HepG2 (cell line): Measurements from ENCODE around the gene BCL2L1. TPM values are rescaled to one million over a fixed set of nuclear protein-coding genes. Genes with fewer than 3 reads are reported as not detected.
A peak's percentile ranks its signal among the peaks of the same experiment; 100 is the strongest.

Experiments used
- AGO2 ChIP-seq: fragments of 200-400 bp; formaldehyde crosslinking; optimal IDR thresholded peaks from 2 replicates; pipeline ENCODE3; 2017; ENCODE audit warnings: mild to moderate bottlenecking, low read depth, low read length, moderate library complexity
- ARHGAP35 ChIP-seq: sonication (generic); formaldehyde crosslinking; IDR thresholded peaks from 2 replicates; pipeline ENCODE4 v1.9.0; 2022; ENCODE audit warnings: mild to moderate bottlenecking, inconsistent platforms, moderate library complexity, missing genetic modification reagents, borderline replicate concordance
- CHCHD3 ChIP-seq: sonication (generic); formaldehyde crosslinking; IDR thresholded peaks from 2 replicates; pipeline ENCODE4 v1.8.0; 2022; ENCODE audit warnings: mild to moderate bottlenecking, missing genetic modification reagents, moderate library complexity
- FOXK1 ChIP-seq: sonication (generic); formaldehyde crosslinking; IDR thresholded peaks from 2 replicates; pipeline ENCODE4 v1.4.0; 2020; ENCODE audit warnings: low read depth, missing genetic modification reagents, borderline replicate concordance
- FOXO1 ChIP-seq: sonication (generic); formaldehyde crosslinking; IDR thresholded peaks from 2 replicates; pipeline ENCODE4 v1.4.0; 2020; ENCODE audit warnings: missing genetic modification reagents
- GATAD1 ChIP-seq: IDR thresholded peaks from 2 replicates; pipeline ENCODE4 v1.6.1; 2016; ENCODE audit warnings: missing genetic modification reagents, missing compliant biosample characterization
- MAFK ChIP-seq, 2 experiments: IDR thresholded peaks in 1 of 2; conservative IDR thresholded peaks in 1 of 2; 2 replicates each; pipeline ENCODE4 v1.6.1; 2011; ENCODE audit warnings: improper control_type of control experiment in 2 of 2, low read length in 2 of 2
- NFRKB ChIP-seq: fragments of 450-650 bp; IDR thresholded peaks from 2 replicates; pipeline ENCODE4 v1.6.1; 2017
- PHF8 ChIP-seq: sonication (generic); formaldehyde crosslinking; IDR thresholded peaks from 2 replicates; pipeline ENCODE4 v1.5.0; 2020; ENCODE audit warnings: missing genetic modification reagents
- SMAD1 ChIP-seq: sonication (generic); formaldehyde crosslinking; IDR thresholded peaks from 2 replicates; pipeline ENCODE4 v1.4.0; 2020; ENCODE audit warnings: missing genetic modification reagents, low read depth, mild to moderate bottlenecking, borderline replicate concordance
- ZFP36L1 ChIP-seq: sonication (generic); formaldehyde crosslinking; IDR thresholded peaks from 2 replicates; pipeline ENCODE4 v1.8.0; 2022; ENCODE audit warnings: mild to moderate bottlenecking, missing genetic modification reagents, moderate library complexity
- ZNF143 ChIP-seq: sonication (generic); formaldehyde crosslinking; IDR thresholded peaks from 2 replicates; pipeline ENCODE4 v1.4.0; 2020; ENCODE audit warnings: missing genetic modification reagents
- ZNF232 ChIP-seq: sonication (generic); formaldehyde crosslinking; IDR thresholded peaks from 2 replicates; pipeline ENCODE4 v1.4.0; 2020; ENCODE audit warnings: missing genetic modification reagents, borderline replicate concordance
- ZNF549 ChIP-seq: sonication (generic); formaldehyde crosslinking; IDR thresholded peaks from 2 replicates; pipeline ENCODE4 v1.5.0; 2020; ENCODE audit warnings: missing genetic modification reagents
- ZNF83 ChIP-seq: sonication (generic); formaldehyde crosslinking; IDR thresholded peaks from 2 replicates; pipeline ENCODE4 v1.4.0; 2020; ENCODE audit warnings: missing genetic modification reagents, mild to moderate bottlenecking, borderline replicate concordance
- polyA plus RNA-seq, 8 experiments: library from polyadenylated mRNA; depleted of rRNA in 3 of 8; stranded (reverse) in 7 of 8; unstranded in 1 of 8; fragments of >200 nt; fragmentation: Illumina TruSeq in 4 of 8; extraction: Trizol in 4 of 8; gene quantifications; 2 replicates each; pipeline versions ENCODE4 v1.2.1 to v1.2.3, GENCODE V29; 2011 to 2016; ENCODE audit warnings: low read depth in 4 of 8, missing spikeins in 1 of 8, mixed read lengths in 1 of 8; ENCODE audit not compliant: insufficient read depth in 1 of 8
- total RNA-seq, 5 experiments: library from RNA; depleted of rRNA; stranded (reverse); fragments of >200 nt; fragmentation: Illumina TruSeq; extraction: Trizol; gene quantifications; 2 replicates each; pipeline ENCODE4 v1.2.3, GENCODE V29; 2016; ENCODE audit warnings: low read depth in 1 of 5
- TF ChIP-seq, protein P1 (sequence below): sonication (generic); formaldehyde crosslinking; IDR thresholded peaks from 2 replicates; pipeline ENCODE4 v1.4.0; 2020; ENCODE audit warnings: missing genetic modification reagents
- TF ChIP-seq, protein P2 (sequence below): sonication (generic); formaldehyde crosslinking; IDR thresholded peaks from 2 replicates; pipeline ENCODE4 v1.4.0; 2020; ENCODE audit warnings: low read depth, mild to moderate bottlenecking, missing genetic modification reagents
- TF ChIP-seq, protein P3 (sequence below): sonication (generic); formaldehyde crosslinking; IDR thresholded peaks from 2 replicates; pipeline ENCODE4 v1.8.1; 2023; ENCODE audit warnings: mild to moderate bottlenecking, missing genetic modification reagents
- TF ChIP-seq, protein P4 (sequence below): IDR thresholded peaks from 2 replicates; pipeline ENCODE4 v1.6.1; 2016; ENCODE audit warnings: low read depth, control low read depth
- TF ChIP-seq, protein P5 (sequence below): sonication (generic); formaldehyde crosslinking; IDR thresholded peaks from 2 replicates; pipeline ENCODE4 v1.4.0; 2020; ENCODE audit warnings: missing genetic modification reagents, low read depth, mild to moderate bottlenecking, borderline replicate concordance

The BCL2L1 gene
- total and polyA plus RNA-seq, 2 of the 13 experiments (the other 11 are each of a cell fraction or from before 2014, with no cell fraction given) = 164 to 258 TPM

DNA sequence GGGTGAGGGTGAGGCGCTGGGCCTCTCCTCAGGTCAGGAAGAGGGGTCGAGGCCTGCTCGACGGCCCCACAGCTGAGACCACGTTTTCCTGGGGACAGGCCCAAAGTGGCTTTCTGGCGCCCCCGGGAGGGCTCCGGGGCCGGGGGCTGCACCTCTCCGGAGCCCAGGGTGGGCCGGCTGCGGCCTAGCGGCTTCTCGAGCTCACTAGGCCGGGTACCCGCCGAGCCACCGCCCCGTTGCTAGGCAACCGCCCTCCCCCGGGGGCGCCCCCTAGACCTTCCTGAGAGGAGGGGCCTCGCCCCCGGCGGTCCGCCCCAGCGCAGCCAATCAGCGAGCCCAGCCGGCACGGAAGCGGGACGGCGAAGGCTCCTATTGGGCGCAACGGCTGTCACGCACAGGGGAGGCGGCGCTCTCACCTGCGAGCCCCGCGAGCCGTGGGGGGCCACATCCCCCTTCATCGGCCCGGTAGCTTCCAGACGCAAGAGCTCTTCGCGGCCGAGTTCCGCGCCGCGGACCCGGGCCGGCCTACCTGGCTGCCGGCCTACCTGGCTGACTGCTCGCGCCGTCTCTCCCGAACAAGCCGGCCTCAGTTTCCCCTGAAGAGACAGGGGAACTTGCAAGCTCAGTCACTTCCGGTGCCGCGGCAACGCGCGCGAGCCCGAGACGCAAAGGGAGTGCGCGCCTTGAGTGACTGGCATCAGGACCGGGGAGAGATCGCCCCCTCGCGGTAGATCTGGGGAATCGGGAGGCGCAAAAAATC, 831 bp upstream of the BCL2L1 start (continued):
- TF ChIP-seq, protein P1, sequence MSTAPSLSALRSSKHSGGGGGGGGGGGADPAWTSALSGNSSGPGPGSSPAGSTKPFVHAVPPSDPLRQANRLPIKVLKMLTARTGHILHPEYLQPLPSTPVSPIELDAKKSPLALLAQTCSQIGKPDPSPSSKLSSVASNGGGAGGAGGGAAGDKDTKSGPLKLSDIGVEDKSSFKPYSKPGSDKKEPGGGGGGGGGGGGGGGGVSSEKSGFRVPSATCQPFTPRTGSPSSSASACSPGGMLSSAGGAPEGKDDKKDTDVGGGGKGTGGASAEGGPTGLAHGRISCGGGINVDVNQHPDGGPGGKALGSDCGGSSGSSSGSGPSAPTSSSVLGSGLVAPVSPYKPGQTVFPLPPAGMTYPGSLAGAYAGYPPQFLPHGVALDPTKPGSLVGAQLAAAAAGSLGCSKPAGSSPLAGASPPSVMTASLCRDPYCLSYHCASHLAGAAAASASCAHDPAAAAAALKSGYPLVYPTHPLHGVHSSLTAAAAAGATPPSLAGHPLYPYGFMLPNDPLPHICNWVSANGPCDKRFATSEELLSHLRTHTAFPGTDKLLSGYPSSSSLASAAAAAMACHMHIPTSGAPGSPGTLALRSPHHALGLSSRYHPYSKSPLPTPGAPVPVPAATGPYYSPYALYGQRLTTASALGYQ = no peak; the same call in 1 of the 2 replicates
- TF ChIP-seq, protein P2, sequence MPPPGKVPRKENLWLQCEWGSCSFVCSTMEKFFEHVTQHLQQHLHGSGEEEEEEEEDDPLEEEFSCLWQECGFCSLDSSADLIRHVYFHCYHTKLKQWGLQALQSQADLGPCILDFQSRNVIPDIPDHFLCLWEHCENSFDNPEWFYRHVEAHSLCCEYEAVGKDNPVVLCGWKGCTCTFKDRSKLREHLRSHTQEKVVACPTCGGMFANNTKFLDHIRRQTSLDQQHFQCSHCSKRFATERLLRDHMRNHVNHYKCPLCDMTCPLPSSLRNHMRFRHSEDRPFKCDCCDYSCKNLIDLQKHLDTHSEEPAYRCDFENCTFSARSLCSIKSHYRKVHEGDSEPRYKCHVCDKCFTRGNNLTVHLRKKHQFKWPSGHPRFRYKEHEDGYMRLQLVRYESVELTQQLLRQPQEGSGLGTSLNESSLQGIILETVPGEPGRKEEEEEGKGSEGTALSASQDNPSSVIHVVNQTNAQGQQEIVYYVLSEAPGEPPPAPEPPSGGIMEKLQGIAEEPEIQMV (CRISPR knock-in tag) = 0 out of 2 replicates have a peak, but pooled peaks have one; percentile 19
- TF ChIP-seq ZFP36L1 (0 out of 2 replicates have a peak, but pooled peaks have one; percentile 15), ZNF549 (CRISPR knock-in tag) (0 out of 2 replicates have a peak, but pooled peaks have one; percentile 75), ZNF83 (peak; percentile 89; the same call in 1 of the 2 replicates), ZNF143 (0 out of 2 replicates have a peak, but pooled peaks have one; percentile 44), GATAD1 (CRISPR knock-in tag) (peak; percentile 87), PHF8 (CRISPR knock-in tag) (peak; percentile 94), CHCHD3 (peak; percentile 90), FOXK1 (CRISPR knock-in tag) (peak; percentile 12), AGO2 (peak; percentile 98), ARHGAP35 (CRISPR knock-in tag) (peak; percentile 20; the same call in 1 of the 2 replicates), NFRKB (no peak; the same call in 1 of the 2 replicates), SMAD1 (CRISPR knock-in tag) (peak; percentile 99), FOXO1 (CRISPR knock-in tag) (no peak; the same call in 1 of the 2 replicates), ZNF232 (CRISPR knock-in tag) (peak; percentile 83; the same call in 1 of the 2 replicates), MAFK (conservative IDR thresholded peaks at IDR 0.05 in 1 of 2, IDR thresholded peaks at IDR 0.05 in 1 of 2; ENCODE audit: low read length in 2 of 2) (peak; percentile 42 to 47; a peak in 3 of 4 replicates)
- TF ChIP-seq, protein P3, sequence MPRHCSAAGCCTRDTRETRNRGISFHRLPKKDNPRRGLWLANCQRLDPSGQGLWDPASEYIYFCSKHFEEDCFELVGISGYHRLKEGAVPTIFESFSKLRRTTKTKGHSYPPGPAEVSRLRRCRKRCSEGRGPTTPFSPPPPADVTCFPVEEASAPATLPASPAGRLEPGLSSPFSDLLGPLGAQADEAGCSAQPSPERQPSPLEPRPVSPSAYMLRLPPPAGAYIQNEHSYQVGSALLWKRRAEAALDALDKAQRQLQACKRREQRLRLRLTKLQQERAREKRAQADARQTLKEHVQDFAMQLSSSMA (CRISPR knock-in tag) = no peak; the same call in 1 of the 2 replicates
- TF ChIP-seq, protein P4, sequence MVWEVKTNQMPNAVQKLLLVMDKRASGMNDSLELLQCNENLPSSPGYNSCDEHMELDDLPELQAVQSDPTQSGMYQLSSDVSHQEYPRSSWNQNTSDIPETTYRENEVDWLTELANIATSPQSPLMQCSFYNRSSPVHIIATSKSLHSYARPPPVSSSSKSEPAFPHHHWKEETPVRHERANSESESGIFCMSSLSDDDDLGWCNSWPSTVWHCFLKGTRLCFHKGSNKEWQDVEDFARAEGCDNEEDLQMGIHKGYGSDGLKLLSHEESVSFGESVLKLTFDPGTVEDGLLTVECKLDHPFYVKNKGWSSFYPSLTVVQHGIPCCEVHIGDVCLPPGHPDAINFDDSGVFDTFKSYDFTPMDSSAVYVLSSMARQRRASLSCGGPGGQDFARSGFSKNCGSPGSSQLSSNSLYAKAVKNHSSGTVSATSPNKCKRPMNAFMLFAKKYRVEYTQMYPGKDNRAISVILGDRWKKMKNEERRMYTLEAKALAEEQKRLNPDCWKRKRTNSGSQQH (CRISPR knock-in tag) = no peak; the same call in 1 of the 2 replicates
- TF ChIP-seq, protein P5, sequence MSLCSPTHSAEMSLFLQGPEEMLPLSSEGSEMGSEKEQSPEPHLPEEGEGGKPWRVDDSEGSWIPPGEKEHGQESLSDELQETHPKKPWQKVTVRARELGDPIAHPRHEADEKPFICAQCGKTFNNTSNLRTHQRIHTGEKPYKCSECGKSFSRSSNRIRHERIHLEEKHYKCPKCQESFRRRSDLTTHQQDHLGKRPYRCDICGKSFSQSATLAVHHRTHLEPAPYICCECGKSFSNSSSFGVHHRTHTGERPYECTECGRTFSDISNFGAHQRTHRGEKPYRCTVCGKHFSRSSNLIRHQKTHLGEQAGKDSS (CRISPR knock-in tag) = peak; percentile 72; the same call in 1 of the 2 replicates
